Thyroid gland (tissue), 4 donors: Measurements from ENCODE around the gene MTO1. TPM values are rescaled to one million over a fixed set of nuclear protein-coding genes. Genes with fewer than 3 reads are reported as not detected.
"Not testable (repeated sequence)": the region's sequence is repeated elsewhere in the genome, so short reads cannot be mapped to it uniquely, and the experiment has no call there.

Experiments used
- DNase-seq, 2 donors: peaks; one replicate each; pipeline ENCODE4 v3.0.0-alpha.2; 2019
- H3K27ac ChIP-seq, 3 donors: fragments of 200-600 bp; sonication (generic); 1 replicate in 2 of 3; 2 replicates in 1 of 3; pipeline ENCODE4 v1.5.1; 2016 to 2019; ENCODE audit warnings: mild to moderate bottlenecking in 1 of 3, moderate library complexity in 1 of 3
- H3K27me3 ChIP-seq: fragments of 200-600 bp; sonication (generic); one replicate; pipeline ENCODE4 v1.5.1; 2019
- H3K36me3 ChIP-seq, 2 donors: fragments of 200-600 bp; sonication (generic); one replicate each; pipeline ENCODE4 v1.5.1; 2016 to 2019
- H3K4me1 ChIP-seq, 2 donors: fragments of 200-600 bp; sonication (generic); one replicate each; pipeline ENCODE4 v1.5.1; 2017 to 2019
- H3K4me3 ChIP-seq, 3 donors: fragments of 200-600 bp; sonication (generic); replicated peaks in 1 of 3; 1 replicate in 2 of 3; 2 replicates in 1 of 3; pipeline ENCODE4 v1.5.1; 2016; ENCODE audit warnings: mild to moderate bottlenecking in 1 of 3
- H3K9me3 ChIP-seq: fragments of 200-600 bp; sonication (generic); one replicate; pipeline ENCODE4 v1.5.1; 2017
- CTCF ChIP-seq, 6 experiments: fragments of 200-600 bp in 3 of 6; fragments of 450-650 bp in 3 of 6; sonication (generic) in 3 of 6; IDR thresholded peaks; one replicate each; pipeline ENCODE4 v1.5.1; 2016 to 2019; ENCODE audit warnings: antibody characterized with exemption in 6 of 6, mild to moderate bottlenecking in 2 of 6, inconsistent platforms in 1 of 6, moderate library complexity in 1 of 6
- POLR2A ChIP-seq, 2 donors: fragments of 450-650 bp; IDR thresholded peaks; one replicate each; pipeline ENCODE4 v1.6.1; 2017; ENCODE audit warnings: antibody characterized with exemption in 2 of 2, mild to moderate bottlenecking in 2 of 2, moderate library complexity in 1 of 2
- WGBS, 2 donors: methylation state at CpG; one replicate each; pipeline ENCODE4 v1.1.5; 2017; 5-methylcytosine and 5-hydroxymethylcytosine counted together
- intact Hi-C: fragments of 100-400 bp; cut with DNase I; formaldehyde crosslinking; loops from one replicate; pipeline ENCODE4 v1.15.1; 2023
- total RNA-seq, 4 donors: library from RNA; depleted of rRNA; stranded (reverse); fragments of >200 nt; gene quantifications; one replicate each; pipeline ENCODE4 v1.2.3, GENCODE V29; 2016

Gene MTO1
- total RNA-seq, 4 donors from 2014 or later = 29.4 to 46.4 (median 30.6) TPM

- Histone ChIP-seq H3K36me3 (no peaks in the 10 kb centered on the region), H3K27ac (no peak overlapping the region), H3K4me3 (no peak overlapping the region), H3K9me3 (no peaks in the 10 kb centered on the region), H3K27me3 (no peaks in the 10 kb centered on the region), H3K4me1 (peaks cover 0 to 3% of the 10 kb centered on the region in 2 donors)
- TF ChIP-seq CTCF (IDR thresholded peaks at IDR 0.05) = no peak
- TF ChIP-seq POLR2A (IDR thresholded peaks at IDR 0.05) = no peak
- no peak for DNase-seq
- WGBS, 2 donors = 76 to 82% methylated on average over 7 of the region's 7 CpGs
- intact Hi-C loops = loop anchor here (10.0 kb wide), 1 partner anchor 46 kb away; no protein-coding TSS in a partner anchor
These were observed 67.4 kb downstream of the MTO1 start for GRCh38 chr6:73528897-73529296.

- intact Hi-C loops = no loop called here
- Histone ChIP-seq H3K27me3 (no peaks in the 10 kb centered on the region), H3K36me3 (no peaks in the 10 kb centered on the region), H3K27ac (no peak overlapping the region), H3K4me3 (no peak overlapping the region), H3K4me1 (no peaks in the 10 kb centered on the region), H3K9me3 (no peaks in the 10 kb centered on the region)
- WGBS, 2 donors = 94% methylated on average over 3 of the region's 3 CpGs
- no peak for DNase-seq
- no peak for TF ChIP-seq CTCF (IDR thresholded peaks at IDR 0.05)
These were observed 70.8 kb downstream of the MTO1 start for GRCh38 chr6:73532293-73532692.

- H3K9me3 ChIP-seq = no peaks in the 10 kb centered on the region
- H3K27me3 ChIP-seq = no peaks in the 10 kb centered on the region
- WGBS, 2 donors = 77 to 83% methylated on average over 2 of the region's 2 CpGs
- intact Hi-C loops = no loop called here
- TF ChIP-seq POLR2A (IDR thresholded peaks at IDR 0.05) (no peak), CTCF (IDR thresholded peaks at IDR 0.05) (no peak)
- H3K36me3 ChIP-seq = no peaks in the 10 kb centered on the region
- no peak for DNase-seq
- no peak overlapping the region for H3K27ac ChIP-seq
- no peak overlapping the region for H3K4me3 ChIP-seq
- no peaks in the 10 kb centered on the region for H3K4me1 ChIP-seq
These were observed 73.1 kb downstream of the MTO1 start for GRCh38 chr6:73534628-73535027.

- 69 to 82% methylated on average over 3 of the region's 3 CpGs for WGBS, 2 donors
- Histone ChIP-seq H3K9me3 (no peaks in the 10 kb centered on the region), H3K27ac (no peak overlapping the region), H3K4me1 (no peaks in the 10 kb centered on the region), H3K27me3 (no peaks in the 10 kb centered on the region), H3K4me3 (no peak overlapping the region), H3K36me3 (no peaks in the 10 kb centered on the region)
- TF ChIP-seq CTCF (IDR thresholded peaks at IDR 0.05) = no peak
- no peak for TF ChIP-seq POLR2A (IDR thresholded peaks at IDR 0.05)
- DNase-seq = no peak
- intact Hi-C loops = no loop called here
These were observed 76.1 kb downstream of the MTO1 start for GRCh38 chr6:73537677-73538076.

GRCh38 chr6:73538116-73538779 is 76.7 kb downstream of the MTO1 start:
- Histone ChIP-seq H3K4me1 (no peaks in the 10 kb centered on the region), H3K4me3 (no peak overlapping the region), H3K27ac (no peak overlapping the region), H3K9me3 (no peaks in the 10 kb centered on the region), H3K36me3 (no peaks in the 10 kb centered on the region), H3K27me3 (no peaks in the 10 kb centered on the region)
- DNase-seq = no peak
- 93 to 96% methylated on average over 10 of the region's 10 CpGs for WGBS, 2 donors
- intact Hi-C loops = no loop called here
- TF ChIP-seq CTCF (IDR thresholded peaks at IDR 0.05) (no peak), POLR2A (IDR thresholded peaks at IDR 0.05) (no peak)

- H3K27me3 ChIP-seq, intact Hi-C loops, H3K4me3 ChIP-seq, H3K4me1 ChIP-seq, DNase-seq, H3K36me3 ChIP-seq, H3K27ac ChIP-seq, H3K9me3 ChIP-seq: not testable (repeated sequence)
- 95 to 96% methylated on average over 3 of the region's 3 CpGs for WGBS, 2 donors
These were observed 80.9 kb downstream of the MTO1 start for GRCh38 chr6:73542481-73542880.
